HepG2 (cell line): Measurements from ENCODE around the gene ZNF638. TPM values are rescaled to one million over a fixed set of nuclear protein-coding genes. Genes with fewer than 3 reads are reported as not detected.

Source experiments
- ATAC-seq: fragments of 200-7000 bp; cut with Tn5 transposase; 3 replicates; pipeline ENCODE4 v1.9.1; 2020; ENCODE audit warnings: mild to moderate bottlenecking, moderate library complexity
- BruUV-seq: library from RNA; stranded (reverse); fragments of 400-500 nt; replicated peaks from 2 replicates; lab custom pipeline; 2021; lab: Mats Ljungman, UMichigan
- CTCF ChIA-PET: fragments of 300-600 bp; formaldehyde crosslinking; extraction: SDS; loops from one replicate; lab custom pipeline; 2021; ENCODE audit warnings: low total read pairs, inconsistent platforms, low intra/inter-chr PET ratio; lab: Yijun Ruan, JAX
- POLR2A ChIA-PET: fragments of 350-600 bp; sonication (Branson Sonifier 250); formaldehyde crosslinking; loops from one replicate; lab custom pipeline; 2020; ENCODE audit warnings: antibody characterized with exemption, inconsistent platforms; lab: Yijun Ruan, JAX
- DNase-seq: peaks from one replicate; pipeline ENCODE4 v3.0.0-alpha.2; 2015; ENCODE audit warnings: low spot score
- FAIRE-seq: peaks from 3 replicates; lab custom pipeline; 2011; peaks lifted over from hg19 to GRCh38; lab: Jason Lieb, UNC
- H2AFZ ChIP-seq: one replicate; pipeline ENCODE4 v1.6.1; 2011; ENCODE audit warnings: low read length, inconsistent platforms
- H3K27ac ChIP-seq: fragments of 300-600 bp; 3 replicates; pipeline ENCODE4 v1.8.0; 2011; ENCODE audit warnings: mixed run types, mild to moderate bottlenecking, mixed read lengths, low read length, inconsistent platforms; ENCODE audit not compliant: insufficient read depth; ENCODE audit errors: extremely low read length
- H3K27me3 ChIP-seq, 2 experiments: fragments of 200-600 bp in 1 of 2; 2 replicates in 1 of 2; 3 replicates in 1 of 2; pipeline versions ENCODE4 v1.6.0 to v1.8.0; 2011; ENCODE audit warnings: low read length in 2 of 2, mild to moderate bottlenecking in 2 of 2, moderate library complexity in 2 of 2, inconsistent platforms in 1 of 2; ENCODE audit not compliant: insufficient read depth in 2 of 2, control insufficient read depth in 1 of 2
- H3K36me3 ChIP-seq, 2 experiments: fragments of 200-600 bp in 1 of 2; replicated peaks in 1 of 2; 2 replicates in 1 of 2; 3 replicates in 1 of 2; pipeline versions ENCODE4 v1.5.1 to v1.8.0; 2011; ENCODE audit warnings: low read length in 2 of 2, inconsistent platforms in 1 of 2; ENCODE audit not compliant: insufficient read depth in 2 of 2, control insufficient read depth in 1 of 2
- H3K4me1 ChIP-seq: 2 replicates; pipeline ENCODE4 v1.5.1; 2012; ENCODE audit warnings: low read length, inconsistent platforms; ENCODE audit not compliant: insufficient read depth
- H3K4me2 ChIP-seq: 2 replicates; pipeline ENCODE4 v1.6.0; 2011; ENCODE audit warnings: low read depth, low read length, inconsistent platforms
- H3K4me3 ChIP-seq, 3 experiments: fragments of 200-600 bp in 1 of 3; sonication (generic), shearing (Covaris generic) in 1 of 3; replicated peaks in 1 of 3; 2 replicates each; pipeline ENCODE4 v1.5.1; 2011 to 2016; ENCODE audit warnings: low read length in 3 of 3, inconsistent platforms in 2 of 3, low read depth in 2 of 3, mild to moderate bottlenecking in 2 of 3, control low read depth in 1 of 3, mixed read lengths in 1 of 3; ENCODE audit not compliant: insufficient read depth in 1 of 3
- H3K79me2 ChIP-seq: one replicate; pipeline ENCODE4 v1.6.1; 2011; ENCODE audit warnings: low read length, inconsistent platforms; ENCODE audit not compliant: insufficient read depth
- H3K9ac ChIP-seq: 2 replicates; pipeline ENCODE4 v1.6.0; 2011; ENCODE audit warnings: mild to moderate bottlenecking, low read depth, low read length, inconsistent platforms; ENCODE audit not compliant: insufficient read depth
- H3K9me3 ChIP-seq: 2 replicates; pipeline ENCODE4 v1.5.1; 2012; ENCODE audit warnings: mild to moderate bottlenecking, low read length
- H4K20me1 ChIP-seq: 2 replicates; pipeline ENCODE4 v1.6.0; 2011; ENCODE audit warnings: inconsistent platforms, mild to moderate bottlenecking, low read length, moderate library complexity; ENCODE audit not compliant: insufficient read depth
- AGO1 ChIP-seq: fragments of 200-400 bp; formaldehyde crosslinking; IDR thresholded peaks from 2 replicates; pipeline ENCODE4 v1.6.1; 2017; ENCODE audit warnings: mild to moderate bottlenecking, low read depth, low read length, moderate library complexity; ENCODE audit not compliant: poor library complexity, severe bottlenecking
- CHD4 ChIP-seq: fragments of 200-600 bp; sonication (generic); IDR thresholded peaks from 2 replicates; pipeline ENCODE4 v1.7.0; 2017; ENCODE audit warnings: mild to moderate bottlenecking, low read length, borderline replicate concordance
- HNRNPH1 ChIP-seq: fragments of 200-400 bp; formaldehyde crosslinking; optimal IDR thresholded peaks from 2 replicates; pipeline ENCODE3; 2017; ENCODE audit warnings: mild to moderate bottlenecking, low read depth, low read length
- IRX3 ChIP-seq: sonication (generic); formaldehyde crosslinking; IDR thresholded peaks from 2 replicates; pipeline ENCODE4 v1.8.1; 2023; ENCODE audit warnings: mild to moderate bottlenecking, low read depth, missing genetic modification reagents, borderline replicate concordance
- LCORL ChIP-seq, 2 experiments: fragments of 450-650 bp in 1 of 2; sonication (generic) in 1 of 2; formaldehyde crosslinking in 1 of 2; IDR thresholded peaks; 2 replicates each; pipeline versions ENCODE4 v1.5.0 to v1.6.1; 2017 to 2020; ENCODE audit warnings: antibody characterized with exemption in 1 of 2, missing genetic modification reagents in 1 of 2
- MXD4 ChIP-seq: IDR thresholded peaks from 2 replicates; pipeline ENCODE4 v1.6.1; 2016; ENCODE audit warnings: mild to moderate bottlenecking, missing biosample characterization, missing genetic modification reagents
- NAIF1 ChIP-seq: sonication (generic); formaldehyde crosslinking; IDR thresholded peaks from 2 replicates; pipeline ENCODE4 v1.5.0; 2020; ENCODE audit warnings: mild to moderate bottlenecking, missing genetic modification reagents, borderline replicate concordance
- NR2F6 ChIP-seq, 2 experiments: IDR thresholded peaks; 2 replicates each; pipeline ENCODE4 v1.6.1; 2016; ENCODE audit warnings: antibody characterized with exemption in 1 of 2, mild to moderate bottlenecking in 1 of 2
- TCF7L2 ChIP-seq: IDR thresholded peaks from 2 replicates; pipeline ENCODE4 v1.6.1; 2011; ENCODE audit warnings: mild to moderate bottlenecking, low read depth, low read length, moderate library complexity
- ZFAT ChIP-seq: sonication (generic); formaldehyde crosslinking; conservative IDR thresholded peaks from 2 replicates; pipeline ENCODE4 v1.8.1; 2023; ENCODE audit warnings: missing genetic modification reagents, inconsistent platforms
- ZNF570 ChIP-seq: sonication (generic); formaldehyde crosslinking; IDR thresholded peaks from 2 replicates; pipeline ENCODE4 v1.4.0; 2020; ENCODE audit warnings: mild to moderate bottlenecking, missing genetic modification reagents, borderline replicate concordance
- ZNF660 ChIP-seq: sonication (generic); formaldehyde crosslinking; IDR thresholded peaks from 2 replicates; pipeline ENCODE4 v1.5.1; 2020; ENCODE audit warnings: mild to moderate bottlenecking, low read depth, missing genetic modification reagents, borderline replicate concordance
- ZNF878 ChIP-seq: sonication (generic); formaldehyde crosslinking; IDR thresholded peaks from 2 replicates; pipeline ENCODE4 v1.8.1; 2023; ENCODE audit warnings: mild to moderate bottlenecking, missing genetic modification reagents, moderate library complexity
- WGBS: methylation state at CpG from one replicate; pipeline ENCODE4 v1.1.6; 2017; ENCODE audit warnings: low lambda C conversion rate; 5-methylcytosine and 5-hydroxymethylcytosine counted together
- in situ Hi-C: cut with HindIII; loops from 2 replicates; pipeline ENCODE4 v1.10.0; 2017; ENCODE audit warnings: low pct_unique_long_range_greater_than_20kb; ENCODE audit not compliant: extremely low pct_ligation_motif_present
- intact Hi-C: fragments of 100-400 bp; cut with micrococcal nuclease; formaldehyde crosslinking; loops from one replicate; pipeline ENCODE4 v1.10.0; 2022; ENCODE audit not compliant: unreplicated experiment
- polyA plus RNA-seq, 8 experiments: library from polyadenylated mRNA; depleted of rRNA in 3 of 8; stranded (reverse) in 7 of 8; unstranded in 1 of 8; fragments of >200 nt; fragmentation: Illumina TruSeq in 4 of 8; extraction: Trizol in 4 of 8; gene quantifications; 2 replicates each; pipeline versions ENCODE4 v1.2.1 to v1.2.3, GENCODE V29; 2011 to 2016; ENCODE audit warnings: low read depth in 4 of 8, missing spikeins in 1 of 8, mixed read lengths in 1 of 8; ENCODE audit not compliant: insufficient read depth in 1 of 8
- total RNA-seq, 5 experiments: library from RNA; depleted of rRNA; stranded (reverse); fragments of >200 nt; fragmentation: Illumina TruSeq; extraction: Trizol; gene quantifications; 2 replicates each; pipeline ENCODE4 v1.2.3, GENCODE V29; 2016; ENCODE audit warnings: low read depth in 1 of 5
- TF ChIP-seq, protein P1 (sequence below): sonication (generic); formaldehyde crosslinking; IDR thresholded peaks from 2 replicates; pipeline ENCODE4 v1.5.0; 2020; ENCODE audit warnings: missing genetic modification reagents
- TF ChIP-seq, protein P2 (sequence below): sonication (generic); formaldehyde crosslinking; IDR thresholded peaks from 2 replicates; pipeline ENCODE4 v1.9.0; 2021; ENCODE audit warnings: missing genetic modification reagents, mild to moderate bottlenecking, borderline replicate concordance
- TF ChIP-seq, protein P3 (sequence below): sonication (generic); formaldehyde crosslinking; IDR thresholded peaks from 2 replicates; pipeline ENCODE4 v1.8.0; 2022; ENCODE audit warnings: mild to moderate bottlenecking, missing genetic modification reagents, borderline replicate concordance
- TF ChIP-seq, protein P4 (sequence below): IDR thresholded peaks from 2 replicates; pipeline ENCODE4 v1.6.1; 2016; ENCODE audit warnings: missing genetic modification reagents, missing compliant biosample characterization
- TF ChIP-seq, protein P5 (sequence below): sonication (generic); formaldehyde crosslinking; IDR thresholded peaks from 2 replicates; pipeline ENCODE4 v1.4.0; 2020; ENCODE audit warnings: low read depth, mild to moderate bottlenecking, missing genetic modification reagents

Gene ZNF638
- total and polyA plus RNA-seq, 2 of the 13 experiments (the other 11 are each of a cell fraction or from before 2014, with no cell fraction given): 92.7 to 144 TPM

DNA sequence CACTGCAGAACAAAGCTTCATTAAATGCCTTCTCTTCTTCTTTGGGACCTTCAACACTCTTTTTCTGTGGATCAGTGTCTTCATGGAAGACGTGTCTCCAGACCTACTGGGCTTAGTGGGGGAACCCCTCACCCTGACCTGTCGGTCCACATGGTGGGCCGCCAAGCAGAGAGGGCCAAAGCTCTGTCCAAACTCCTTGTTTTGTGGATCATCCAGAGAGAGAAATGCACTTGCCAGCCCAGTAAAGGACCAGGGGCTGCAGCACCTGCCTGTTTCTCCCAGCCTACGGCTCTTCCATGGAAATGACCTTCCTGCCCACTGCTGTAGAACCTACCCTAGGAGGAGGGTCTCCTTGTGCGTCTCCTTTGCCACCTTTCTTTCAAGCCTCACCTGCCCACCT is 147.7 kb downstream of the ZNF638 start:
- Histone ChIP-seq H3K27ac (no peak overlapping the region), H2AFZ (no peak overlapping the region), H4K20me1 (no peaks in the 10 kb centered on the region), H3K4me3 (no peak overlapping the region), H3K27me3 (peaks cover 3 to 29% of the 10 kb centered on the region in 2 experiments; a peak in 2 of 5 replicates), H3K4me2 (no peak overlapping the region), H3K9ac (no peak overlapping the region), H3K9me3 (no peaks in the 10 kb centered on the region), H3K79me2 (no peaks in the 10 kb centered on the region), H3K36me3 (no peaks in the 10 kb centered on the region), H3K4me1 (no peaks in the 10 kb centered on the region)
- in situ Hi-C loops (no loop called here), intact Hi-C loops (no loop called here)
- BruUV-seq: no TSS peak
- CTCF ChIA-PET: no interaction called here
- no peak for FAIRE-seq
- 24% methylated on average over 5 of the region's 5 CpGs for WGBS
- POLR2A ChIA-PET: no interaction called here
- DNase-seq: no peak
- ATAC-seq: no peak
- TF ChIP-seq ZNF878 (no peak), ZFAT (CRISPR knock-in tag) (no peak), TCF7L2 (no peak), CHD4 (no peak), NAIF1 (CRISPR knock-in tag) (no peak), AGO1 (no peak), NR2F6 (IDR thresholded peaks at IDR 0.05) (no peak), NR2F6 (CRISPR knock-in tag; IDR thresholded peaks at IDR 0.05) (no peak), HNRNPH1 (no peak), MXD4 (CRISPR knock-in tag) (no peak), ZNF570 (CRISPR knock-in tag) (no peak), LCORL (IDR thresholded peaks at IDR 0.05) (no peak), LCORL (CRISPR knock-in tag; IDR thresholded peaks at IDR 0.05) (no peak), IRX3 (no peak), ZNF660 (CRISPR knock-in tag) (no peak)
- TF ChIP-seq, protein P1, sequence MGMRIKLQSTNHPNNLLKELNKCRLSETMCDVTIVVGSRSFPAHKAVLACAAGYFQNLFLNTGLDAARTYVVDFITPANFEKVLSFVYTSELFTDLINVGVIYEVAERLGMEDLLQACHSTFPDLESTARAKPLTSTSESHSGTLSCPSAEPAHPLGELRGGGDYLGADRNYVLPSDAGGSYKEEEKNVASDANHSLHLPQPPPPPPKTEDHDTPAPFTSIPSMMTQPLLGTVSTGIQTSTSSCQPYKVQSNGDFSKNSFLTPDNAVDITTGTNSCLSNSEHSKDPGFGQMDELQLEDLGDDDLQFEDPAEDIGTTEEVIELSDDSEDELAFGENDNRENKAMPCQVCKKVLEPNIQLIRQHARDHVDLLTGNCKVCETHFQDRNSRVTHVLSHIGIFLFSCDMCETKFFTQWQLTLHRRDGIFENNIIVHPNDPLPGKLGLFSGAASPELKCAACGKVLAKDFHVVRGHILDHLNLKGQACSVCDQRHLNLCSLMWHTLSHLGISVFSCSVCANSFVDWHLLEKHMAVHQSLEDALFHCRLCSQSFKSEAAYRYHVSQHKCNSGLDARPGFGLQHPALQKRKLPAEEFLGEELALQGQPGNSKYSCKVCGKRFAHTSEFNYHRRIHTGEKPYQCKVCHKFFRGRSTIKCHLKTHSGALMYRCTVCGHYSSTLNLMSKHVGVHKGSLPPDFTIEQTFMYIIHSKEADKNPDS (CRISPR knock-in tag): no peak
- TF ChIP-seq, protein P2, sequence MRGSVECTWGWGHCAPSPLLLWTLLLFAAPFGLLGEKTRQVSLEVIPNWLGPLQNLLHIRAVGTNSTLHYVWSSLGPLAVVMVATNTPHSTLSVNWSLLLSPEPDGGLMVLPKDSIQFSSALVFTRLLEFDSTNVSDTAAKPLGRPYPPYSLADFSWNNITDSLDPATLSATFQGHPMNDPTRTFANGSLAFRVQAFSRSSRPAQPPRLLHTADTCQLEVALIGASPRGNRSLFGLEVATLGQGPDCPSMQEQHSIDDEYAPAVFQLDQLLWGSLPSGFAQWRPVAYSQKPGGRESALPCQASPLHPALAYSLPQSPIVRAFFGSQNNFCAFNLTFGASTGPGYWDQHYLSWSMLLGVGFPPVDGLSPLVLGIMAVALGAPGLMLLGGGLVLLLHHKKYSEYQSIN: no peak
- TF ChIP-seq, protein P3, sequence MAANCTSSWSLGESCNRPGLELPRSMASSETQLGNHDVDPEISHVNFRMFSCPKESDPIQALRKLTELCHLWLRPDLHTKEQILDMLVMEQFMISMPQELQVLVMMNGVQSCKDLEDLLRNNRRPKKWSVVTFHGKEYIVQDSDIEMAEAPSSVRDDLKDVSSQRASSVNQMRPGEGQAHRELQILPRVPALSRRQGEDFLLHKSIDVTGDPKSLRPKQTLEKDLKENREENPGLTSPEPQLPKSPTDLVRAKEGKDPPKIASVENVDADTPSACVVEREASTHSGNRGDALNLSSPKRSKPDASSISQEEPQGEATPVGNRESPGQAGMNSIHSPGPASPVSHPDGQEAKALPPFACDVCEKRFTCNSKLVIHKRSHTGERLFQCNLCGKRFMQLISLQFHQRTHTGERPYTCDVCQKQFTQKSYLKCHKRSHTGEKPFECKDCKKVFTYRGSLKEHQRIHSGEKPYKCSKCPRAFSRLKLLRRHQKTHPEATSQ (CRISPR knock-in tag): no peak
- TF ChIP-seq, protein P4, sequence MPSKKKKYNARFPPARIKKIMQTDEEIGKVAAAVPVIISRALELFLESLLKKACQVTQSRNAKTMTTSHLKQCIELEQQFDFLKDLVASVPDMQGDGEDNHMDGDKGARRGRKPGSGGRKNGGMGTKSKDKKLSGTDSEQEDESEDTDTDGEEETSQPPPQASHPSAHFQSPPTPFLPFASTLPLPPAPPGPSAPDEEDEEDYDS: no peak
- TF ChIP-seq, protein P5, sequence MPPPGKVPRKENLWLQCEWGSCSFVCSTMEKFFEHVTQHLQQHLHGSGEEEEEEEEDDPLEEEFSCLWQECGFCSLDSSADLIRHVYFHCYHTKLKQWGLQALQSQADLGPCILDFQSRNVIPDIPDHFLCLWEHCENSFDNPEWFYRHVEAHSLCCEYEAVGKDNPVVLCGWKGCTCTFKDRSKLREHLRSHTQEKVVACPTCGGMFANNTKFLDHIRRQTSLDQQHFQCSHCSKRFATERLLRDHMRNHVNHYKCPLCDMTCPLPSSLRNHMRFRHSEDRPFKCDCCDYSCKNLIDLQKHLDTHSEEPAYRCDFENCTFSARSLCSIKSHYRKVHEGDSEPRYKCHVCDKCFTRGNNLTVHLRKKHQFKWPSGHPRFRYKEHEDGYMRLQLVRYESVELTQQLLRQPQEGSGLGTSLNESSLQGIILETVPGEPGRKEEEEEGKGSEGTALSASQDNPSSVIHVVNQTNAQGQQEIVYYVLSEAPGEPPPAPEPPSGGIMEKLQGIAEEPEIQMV: no peak
